ENCODE results near the gene CRYBG3.

CRYBG3 gene

DNA sequence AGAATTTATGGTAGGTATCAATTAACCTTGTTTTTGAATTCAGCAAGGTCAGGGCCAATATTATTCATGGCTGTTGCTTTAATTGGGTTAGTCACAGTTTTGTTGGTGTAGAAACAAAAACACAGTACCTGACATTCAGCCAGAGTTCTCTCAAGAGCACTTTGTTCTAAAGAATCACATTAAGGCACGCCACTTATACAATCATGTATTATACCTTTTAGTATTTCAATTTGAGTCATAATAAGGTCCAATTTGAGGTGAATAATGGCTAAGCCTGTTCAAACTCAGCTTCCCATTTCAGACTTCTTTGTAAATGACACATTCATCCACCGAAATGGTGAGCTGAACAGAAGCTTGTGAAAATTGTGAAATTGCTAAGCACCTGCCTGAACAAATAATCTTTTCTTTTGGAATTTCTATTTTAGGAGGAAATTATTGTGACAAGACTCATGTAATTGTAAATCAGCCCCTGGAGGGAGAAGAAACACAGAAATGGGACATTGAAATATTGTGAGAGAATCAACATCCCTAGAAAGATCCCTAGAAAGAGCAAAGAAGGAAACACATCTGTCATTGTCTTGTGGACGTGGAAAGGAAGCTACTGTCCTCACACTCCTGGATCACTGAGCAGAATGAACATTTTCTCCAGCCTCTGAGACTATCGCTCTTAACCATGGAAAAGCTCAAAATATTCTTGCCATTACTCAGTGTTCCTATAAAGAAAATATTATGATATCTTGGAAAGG, 121.2 kb downstream of the CRYBG3 start:
- no peak for DNase-seq (ENCODE audit: low read depth, low spot score)

DNA sequence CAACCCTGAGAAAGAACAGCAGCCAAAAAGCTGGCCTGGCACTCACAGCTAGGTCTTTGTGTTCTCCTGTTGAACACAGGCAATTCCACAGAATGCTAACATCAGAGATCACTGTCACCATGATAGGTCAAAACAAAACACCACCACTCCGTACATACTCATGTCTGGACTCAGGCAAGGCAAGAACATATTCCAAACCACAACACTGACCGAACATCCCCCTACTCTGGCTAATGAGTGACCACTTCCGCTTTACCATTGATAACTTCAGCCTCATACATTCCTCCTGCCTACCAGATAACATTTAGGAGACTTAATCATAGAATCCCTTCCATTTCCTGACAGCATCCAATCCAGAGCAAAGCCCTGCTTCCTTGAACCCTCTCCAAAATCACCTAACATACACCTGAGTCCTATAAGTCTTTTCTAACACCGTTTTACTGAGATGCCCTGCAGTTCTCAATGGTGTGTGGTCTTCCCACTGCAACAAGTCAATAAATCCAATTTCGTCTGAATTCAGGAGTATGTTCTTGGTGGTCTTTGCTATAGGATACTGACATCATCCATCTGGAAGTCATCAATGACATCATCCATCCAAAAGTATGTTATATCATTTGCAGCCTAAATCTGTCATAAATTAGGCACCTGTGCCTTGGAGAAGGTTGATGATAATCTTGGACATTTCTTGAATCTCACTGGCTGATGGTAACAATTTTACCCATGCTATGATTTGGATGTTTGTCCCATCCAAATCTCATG, 126.7 kb downstream of the CRYBG3 start:
- DNase-seq (ENCODE audit: low read depth, low spot score) = no peak

DNA sequence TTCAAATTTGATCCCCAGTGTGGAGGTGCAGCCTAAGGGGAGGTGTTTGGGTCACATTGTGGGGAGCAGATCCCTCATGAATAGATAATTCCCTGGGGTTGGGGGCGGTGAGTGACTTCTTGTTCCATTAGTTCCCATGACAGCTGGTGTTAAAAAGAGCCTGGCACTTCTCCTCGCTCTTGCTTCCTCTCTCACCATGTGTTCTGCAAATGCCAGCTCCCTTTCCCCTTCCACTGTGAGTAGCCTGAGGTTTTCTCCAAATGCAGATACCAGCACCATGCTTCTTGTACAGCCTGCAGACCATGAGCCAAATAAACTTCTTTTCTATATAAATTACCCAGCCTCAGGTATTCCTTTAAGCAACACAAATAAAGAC, 127.3 kb downstream of the CRYBG3 start:
- DNase-seq (ENCODE audit: low read depth, low spot score) = no peak

DNA sequence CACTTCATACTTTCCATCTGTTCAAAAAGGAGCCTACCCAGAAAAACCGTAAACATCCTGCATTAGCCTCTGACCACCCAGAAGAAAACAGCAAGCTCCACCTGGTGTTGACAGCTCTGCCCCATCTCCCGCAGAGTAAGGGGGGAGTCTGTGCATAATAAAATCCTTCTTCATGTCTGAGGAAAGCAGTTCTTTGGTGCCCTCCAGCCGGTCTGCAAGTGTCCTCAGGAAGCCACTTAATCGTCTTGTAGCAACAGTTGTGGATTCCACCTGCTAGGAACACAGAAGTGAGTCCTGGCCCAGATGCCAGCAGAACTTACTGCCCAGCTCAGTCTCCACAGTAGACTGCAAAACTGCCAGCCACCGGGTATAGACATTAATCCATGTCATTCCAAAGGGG, 127.9 kb downstream of the CRYBG3 start:
- no peak for DNase-seq (ENCODE audit: low read depth, low spot score)

DNA sequence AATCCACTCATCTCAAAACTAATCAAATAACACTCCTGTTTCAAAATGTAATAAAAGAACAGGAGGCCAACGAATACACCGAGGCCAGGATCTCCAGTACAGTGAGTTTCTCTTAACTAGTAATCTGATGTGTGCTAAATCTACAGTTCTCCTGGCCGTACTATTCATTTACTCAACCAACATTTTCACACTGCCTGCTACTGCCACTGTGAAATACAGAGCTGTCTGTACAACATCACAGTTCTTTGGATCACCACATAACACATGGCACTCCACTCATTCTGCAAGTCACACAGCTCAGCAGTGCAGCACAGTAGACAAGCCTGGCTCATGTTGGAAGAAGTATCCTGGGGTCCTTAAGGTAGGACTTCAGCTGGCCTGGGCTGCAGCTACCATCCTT, 128.5 kb downstream of the CRYBG3 start:
- no peak for DNase-seq (ENCODE audit: low read depth, low spot score)

DNA sequence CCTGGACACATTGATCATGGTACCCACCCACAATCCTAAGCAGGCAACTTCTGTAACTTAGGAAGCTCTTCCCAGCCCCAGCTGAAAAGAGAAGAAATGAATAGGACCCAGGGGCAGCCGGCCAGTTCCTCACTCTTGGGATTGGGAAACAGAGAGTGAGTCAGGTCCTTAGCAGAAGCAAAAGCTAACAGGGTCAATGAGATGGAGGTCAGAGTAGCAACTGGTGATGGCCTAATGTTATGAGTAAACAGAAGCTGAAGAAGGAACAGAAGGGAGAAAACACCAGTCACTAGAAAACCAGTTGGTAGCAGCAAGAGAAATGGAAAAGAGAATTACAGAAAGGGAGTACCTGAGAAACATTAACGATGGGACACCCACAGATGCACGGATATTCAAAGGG, 130.5 kb downstream of the CRYBG3 start:
- no peak for DNase-seq (ENCODE audit: low read depth, low spot score)

DNA sequence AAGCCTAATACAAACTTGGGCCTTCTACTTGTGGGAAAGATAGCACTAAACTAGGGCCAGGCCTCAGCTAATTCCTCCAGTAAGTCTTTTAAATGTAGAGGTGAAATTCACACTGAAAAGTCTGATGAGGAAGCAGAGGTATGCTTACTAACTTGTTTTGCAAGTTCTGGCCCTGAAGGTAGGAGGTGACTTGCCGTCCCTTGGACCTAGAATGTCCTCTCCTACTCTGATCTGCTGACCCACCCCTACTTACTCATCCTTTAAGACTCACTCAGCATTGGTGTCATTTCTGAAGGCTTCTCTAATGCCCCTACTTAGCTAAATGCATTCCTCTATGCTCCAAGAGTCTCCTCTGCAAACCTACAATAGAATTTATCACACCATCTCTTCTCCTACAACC, 131.1 kb downstream of the CRYBG3 start:
- no peak for DNase-seq (ENCODE audit: low read depth, low spot score)

DNA sequence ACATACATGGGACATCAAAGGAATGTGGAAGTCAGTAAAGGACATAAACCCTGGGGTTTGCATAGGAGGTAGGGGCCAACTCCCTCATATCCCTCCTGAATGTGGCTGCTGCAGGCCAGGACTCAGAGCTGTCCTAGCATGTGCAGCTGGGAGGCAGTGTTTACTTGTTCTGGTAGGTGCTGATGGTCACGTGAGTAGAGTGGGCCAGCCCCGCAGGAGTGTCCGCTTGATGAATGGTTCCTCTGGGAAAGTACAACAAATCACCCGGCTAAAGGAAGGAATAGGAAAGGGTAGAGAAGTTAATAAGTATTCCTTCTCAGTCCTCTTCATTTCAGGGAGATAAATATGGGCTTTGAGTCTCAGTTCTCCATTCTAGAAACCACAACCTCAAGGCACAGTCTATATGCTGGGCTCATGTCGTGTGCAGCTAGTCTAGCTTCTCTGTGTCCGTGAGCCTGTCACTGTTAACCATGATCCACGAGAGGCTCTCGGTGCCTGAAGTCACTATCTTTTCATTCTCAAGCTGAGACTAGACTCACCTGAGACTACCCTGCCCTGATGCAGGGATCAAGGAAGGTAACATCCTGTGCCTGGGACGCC, 132.5 kb downstream of the CRYBG3 start:
- no peak for DNase-seq (ENCODE audit: low read depth, low spot score)

DNA sequence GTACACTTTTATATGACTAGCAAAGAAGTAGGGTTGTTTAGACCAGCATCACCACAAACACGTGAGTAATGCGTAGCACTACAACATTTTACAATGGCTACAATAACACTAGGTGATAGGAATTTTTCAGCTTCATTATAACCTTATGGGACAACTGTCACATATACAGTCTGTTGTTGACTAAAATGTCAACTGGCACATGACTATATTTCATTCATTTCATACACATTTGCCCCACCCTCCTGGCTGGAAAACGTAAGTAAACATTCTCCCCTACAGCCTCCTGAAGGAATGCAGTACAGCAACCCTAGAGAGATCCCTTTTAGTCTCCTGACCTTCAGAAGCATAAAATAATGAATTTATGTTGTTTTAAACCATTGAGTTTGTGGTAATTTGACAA, 134.2 kb downstream of the CRYBG3 start:
- DNase-seq (ENCODE audit: low read depth, low spot score) = no peak

DNA sequence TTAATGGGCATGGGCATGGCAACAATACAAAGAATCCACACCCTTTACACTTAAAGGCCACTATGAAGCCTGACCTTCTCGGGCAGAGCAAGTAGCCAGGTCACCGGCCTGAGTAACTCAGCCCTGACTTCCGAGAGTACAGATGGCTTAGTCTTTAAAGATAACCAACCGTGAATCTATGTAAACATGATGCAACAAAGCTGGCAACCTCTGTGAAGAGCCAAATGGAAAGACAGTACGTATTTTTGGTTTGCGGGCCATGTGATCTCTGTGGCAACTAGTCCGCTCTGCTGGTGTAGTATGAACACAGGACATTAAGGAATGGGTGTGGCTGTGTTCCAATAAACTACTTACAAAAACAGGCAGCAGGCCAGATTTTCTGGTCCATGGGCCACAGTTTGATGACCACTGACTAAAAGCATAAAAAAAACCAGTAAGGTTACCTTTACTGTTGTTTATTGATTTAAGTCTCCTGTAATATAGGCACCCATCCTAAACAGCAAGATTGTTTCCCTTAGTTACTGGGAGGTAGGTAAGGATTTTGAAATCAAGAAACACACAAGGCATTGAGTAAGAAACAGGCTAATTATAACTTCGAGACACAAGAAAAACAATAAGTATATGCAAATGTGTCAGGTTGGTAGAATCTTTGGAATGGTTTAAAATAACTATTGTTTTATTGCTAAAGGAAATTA, 136.0 kb downstream of the CRYBG3 start:
- no peak for DNase-seq (ENCODE audit: low read depth, low spot score)

DNA sequence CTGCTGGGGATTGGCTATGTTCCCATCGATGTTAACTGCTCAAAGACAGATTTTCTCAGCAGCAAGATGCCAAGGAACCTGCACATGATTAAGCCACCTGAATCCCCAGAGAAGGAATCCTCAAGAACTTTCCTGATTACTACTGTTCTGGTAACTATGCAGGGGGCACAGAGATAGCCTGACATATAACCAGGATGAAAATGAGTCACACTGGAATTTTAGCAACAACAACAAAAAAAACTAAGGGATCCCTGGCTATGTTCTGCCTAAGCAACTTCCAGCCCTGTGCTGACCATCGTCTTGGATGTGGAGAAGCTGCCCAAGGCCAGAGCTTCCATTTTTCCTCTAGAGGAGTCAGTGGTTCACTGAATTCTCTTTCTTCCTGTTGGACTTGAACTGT, 136.6 kb downstream of the CRYBG3 start:
- no peak for DNase-seq (ENCODE audit: low read depth, low spot score)

DNA sequence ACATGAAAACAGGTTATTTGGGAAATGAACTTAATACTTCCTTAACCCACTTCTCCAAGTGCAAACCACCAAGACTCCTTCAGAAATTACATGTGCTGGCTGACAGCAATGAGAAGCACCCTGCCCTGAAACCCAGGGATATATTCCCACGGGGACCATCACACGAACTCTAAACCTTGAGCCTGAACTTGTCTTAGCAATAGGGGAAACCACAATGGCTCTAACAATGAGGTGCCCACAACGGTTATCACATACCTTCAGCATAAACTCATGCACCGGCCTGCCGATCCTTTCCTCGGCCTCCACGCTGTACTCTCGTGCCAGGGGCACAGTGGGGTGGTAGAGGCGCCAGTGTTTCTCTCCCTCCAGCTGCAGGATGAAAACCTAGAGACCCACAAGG, 137.0 kb downstream of the CRYBG3 start:
- no peak for DNase-seq (ENCODE audit: low read depth, low spot score)

DNA sequence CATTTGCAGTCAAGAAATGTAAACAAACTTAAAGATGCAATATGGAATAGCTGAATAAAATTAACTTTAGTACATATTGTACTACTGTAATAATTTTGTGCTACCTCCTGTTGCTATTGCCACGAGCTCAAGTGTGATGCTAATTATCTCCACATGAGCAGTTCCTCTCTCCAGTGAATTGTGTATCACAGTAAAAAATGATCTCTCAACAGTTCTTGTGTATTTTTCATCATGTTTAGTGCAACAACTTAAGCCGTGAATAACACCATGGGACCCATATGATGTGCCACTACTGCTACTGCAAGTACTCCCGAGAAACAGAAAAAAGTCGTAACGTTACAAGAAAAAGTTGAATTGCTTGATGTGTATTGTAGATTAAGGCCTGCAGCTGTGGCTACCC, 138.1 kb downstream of the CRYBG3 start:
- no peak for DNase-seq (ENCODE audit: low read depth, low spot score)

DNA sequence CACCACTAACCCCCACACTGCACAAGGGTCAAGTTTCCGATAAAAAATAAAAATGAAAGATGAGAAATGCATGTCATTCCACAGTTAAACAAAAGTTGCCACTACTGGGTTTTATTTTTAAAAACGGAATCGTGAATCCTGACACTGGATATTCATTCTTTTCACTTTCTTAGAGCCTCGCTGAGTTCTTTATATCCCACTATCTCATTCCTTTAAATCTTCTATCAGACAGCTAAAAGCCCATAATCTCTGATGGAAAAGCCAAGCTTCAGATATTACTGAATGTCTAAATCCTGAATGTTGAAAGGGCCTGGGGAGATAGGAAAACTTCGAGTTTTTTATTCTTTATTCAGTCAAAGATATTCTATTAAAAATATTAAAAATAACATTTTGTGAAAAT, 138.7 kb downstream of the CRYBG3 start:
- no peak for DNase-seq (ENCODE audit: low read depth, low spot score)

DNA sequence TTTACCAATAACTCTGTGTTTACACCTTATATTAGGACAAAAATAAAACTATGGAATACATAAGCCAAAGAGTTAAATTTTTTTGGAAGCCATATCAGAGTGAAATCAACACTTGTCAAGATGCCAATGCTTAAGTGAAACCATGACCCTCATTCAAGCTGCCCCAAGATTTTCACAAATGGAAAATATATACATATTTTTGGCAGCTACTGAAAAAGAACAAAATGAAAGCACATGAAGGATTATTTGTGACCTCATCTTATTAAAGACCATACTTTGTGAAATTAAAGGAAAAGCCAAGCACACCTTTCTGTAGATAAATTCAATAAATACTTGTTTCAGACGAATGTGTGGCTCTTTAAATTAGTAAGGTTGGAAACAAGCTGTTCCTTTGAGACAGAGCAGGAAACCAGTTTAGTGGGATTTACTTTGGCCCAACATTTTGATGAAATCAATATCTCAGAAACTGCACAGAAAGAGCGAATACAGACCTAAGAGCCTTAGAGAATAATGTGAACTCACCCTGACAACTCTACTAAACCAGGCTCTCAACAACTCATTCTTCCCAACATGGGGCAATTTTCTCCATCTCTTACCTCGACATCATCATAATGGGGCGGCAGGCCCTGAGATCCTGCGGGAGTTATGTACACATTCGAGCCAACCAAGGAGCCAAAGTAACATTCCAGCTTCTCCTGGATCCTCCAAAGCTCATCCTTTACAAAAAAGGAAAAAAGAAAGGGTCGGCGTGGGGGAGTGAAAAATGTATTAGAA, 139.4 kb downstream of the CRYBG3 start:
- no peak for DNase-seq (ENCODE audit: low read depth, low spot score)

DNA sequence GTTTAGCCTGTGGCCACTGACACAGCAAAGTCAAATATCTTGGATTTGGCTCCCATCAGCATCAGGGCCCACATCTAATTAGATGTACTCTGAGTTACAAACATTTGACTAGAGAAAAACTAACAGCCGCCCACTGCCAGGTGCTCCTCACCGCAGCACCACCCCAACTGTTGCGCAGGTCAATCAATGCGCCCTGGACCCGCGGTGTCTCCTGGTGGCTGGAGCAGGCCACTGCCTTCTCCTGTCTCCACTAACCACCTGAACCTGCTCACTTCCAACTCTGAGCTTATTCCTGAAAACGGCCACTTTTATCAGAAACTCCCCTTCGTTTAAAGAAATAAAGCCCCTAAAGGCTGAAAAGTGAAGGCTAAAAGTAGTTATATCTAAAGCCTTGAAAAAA, 146.2 kb downstream of the CRYBG3 start:
- no peak for DNase-seq (ENCODE audit: low read depth, low spot score)

DNA sequence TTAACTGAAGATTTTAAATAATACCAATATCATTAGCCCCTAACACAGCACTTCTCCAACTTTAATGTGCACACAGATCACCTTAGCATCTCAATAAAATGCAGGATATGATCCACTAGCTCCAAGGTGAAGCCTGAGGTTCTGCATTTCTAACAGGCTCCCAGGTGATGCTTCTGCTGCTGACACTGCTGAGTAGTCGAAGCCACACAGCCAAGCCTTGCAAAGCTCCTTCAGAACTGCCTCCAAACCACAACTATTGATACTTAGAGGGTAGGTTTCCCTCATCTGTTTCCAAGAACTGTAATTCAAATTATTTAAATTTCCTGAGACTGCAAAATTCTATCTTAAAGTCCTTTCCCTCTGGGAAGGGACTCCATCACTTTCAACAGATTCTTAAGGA, 146.6 kb downstream of the CRYBG3 start:
- no peak for DNase-seq (ENCODE audit: low read depth, low spot score)

DNA sequence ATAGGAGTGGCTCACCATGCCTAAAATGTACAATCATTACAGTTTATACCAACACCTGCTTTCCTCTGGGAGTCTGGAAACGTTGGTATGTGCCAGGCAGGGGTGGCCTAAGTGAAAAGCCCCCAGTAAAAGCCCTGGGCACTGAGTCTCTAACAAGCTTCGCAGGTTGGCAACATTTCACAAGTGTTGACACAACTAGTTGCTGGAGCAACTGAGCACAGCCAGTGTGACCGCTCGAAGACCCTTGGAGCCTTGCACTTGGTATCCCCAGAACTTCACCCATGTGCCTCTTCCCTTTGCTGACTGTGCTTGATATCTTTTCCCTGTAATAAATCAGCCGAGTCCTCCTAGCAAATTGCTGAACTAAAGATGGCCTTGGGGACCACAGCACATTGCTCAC, 147.7 kb downstream of the CRYBG3 start:
- no peak for DNase-seq (ENCODE audit: low read depth, low spot score)

DNA sequence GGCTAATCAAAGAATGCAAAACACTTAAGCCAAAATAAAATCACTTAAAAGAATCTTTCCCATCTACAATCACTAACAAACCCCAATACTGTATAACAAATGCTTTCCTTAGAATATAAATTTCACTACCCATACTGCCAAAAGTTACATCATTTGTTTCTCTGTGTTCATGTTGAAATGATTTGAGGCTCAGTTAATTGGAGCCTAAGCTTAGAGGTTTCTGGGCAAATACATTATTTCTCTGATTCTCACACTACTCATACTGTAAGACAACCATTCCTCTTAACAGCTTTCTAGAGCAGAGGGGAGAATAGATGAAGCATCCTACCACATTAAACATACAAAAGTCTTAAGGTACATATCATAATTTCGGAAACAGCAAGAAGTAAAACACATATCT, 148.3 kb downstream of the CRYBG3 start:
- no peak for DNase-seq (ENCODE audit: low read depth, low spot score)

DNA sequence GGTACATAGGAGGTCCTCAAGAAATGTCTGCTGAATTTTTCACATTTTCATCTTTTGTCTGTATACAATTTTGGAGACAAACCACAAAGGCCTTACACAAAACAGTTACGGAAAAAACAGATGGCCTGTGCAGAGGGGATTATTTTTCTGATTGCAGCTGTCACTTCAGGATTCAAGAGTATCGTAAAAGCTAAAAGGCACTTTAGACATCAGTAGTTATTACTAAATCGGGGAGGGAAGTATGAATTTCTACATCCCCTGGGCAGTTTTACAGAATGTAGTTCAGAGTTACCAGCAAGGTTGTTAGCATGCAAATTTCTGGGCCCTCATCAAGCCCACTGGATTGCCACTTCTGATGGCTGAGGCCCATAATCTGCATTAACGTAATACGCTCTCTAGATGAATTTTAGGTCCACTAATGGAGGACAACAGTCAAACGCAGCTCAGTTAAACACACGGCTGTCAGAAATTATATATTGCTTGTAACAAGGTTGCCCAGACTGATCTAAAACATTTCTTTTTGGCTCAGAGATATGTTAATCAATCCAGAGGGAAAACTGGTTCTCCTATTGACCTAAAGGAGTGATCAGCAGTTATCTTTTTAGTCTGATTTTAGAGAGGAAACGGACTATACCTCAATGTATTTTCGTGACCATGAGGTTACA, 149.3 kb downstream of the CRYBG3 start:
- DNase-seq (ENCODE audit: low read depth, low spot score) = no peak

Data from smooth muscle cell of the brain vasculature (primary cell).